ENCODE data around the gene MAEL.

MAEL gene

DNA sequence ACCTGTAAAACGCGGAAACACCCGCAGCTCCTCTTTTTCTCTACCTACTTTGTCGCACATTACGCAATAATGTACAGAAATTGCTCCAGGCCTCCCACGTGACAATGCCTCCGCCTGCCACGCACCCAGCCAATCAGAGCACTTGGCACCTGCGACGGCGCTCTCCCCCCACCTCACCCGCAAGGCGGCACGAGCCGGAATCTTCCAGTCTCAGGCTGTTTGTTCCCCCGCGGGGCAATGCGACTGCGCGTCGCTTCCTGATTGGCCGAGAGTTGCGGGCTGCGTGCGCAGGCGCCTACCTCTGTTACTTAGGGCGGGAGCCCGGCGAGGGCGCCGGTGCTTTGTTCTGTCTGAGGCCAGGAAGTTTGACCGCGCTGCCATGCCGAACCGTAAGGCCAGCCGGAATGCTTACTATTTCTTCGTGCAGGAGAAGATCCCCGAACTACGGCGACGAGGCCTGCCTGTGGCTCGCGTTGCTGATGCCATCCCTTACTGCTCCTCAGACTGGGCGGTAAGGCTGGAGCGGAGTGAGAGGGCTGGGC, at the start of gene MAEL:
Gene MAEL (plus strand): TSS at position 307 of the 542 bp plus-strand sequence. CDS start 73 bp downstream, at position 380.
- no peak for DNase-seq (ENCODE audit: low spot score)

GRCh38 chr1:166939741-166940375, 49.2 kb upstream of the MAEL start:
- no peak for DNase-seq (ENCODE audit: low spot score)

DNA sequence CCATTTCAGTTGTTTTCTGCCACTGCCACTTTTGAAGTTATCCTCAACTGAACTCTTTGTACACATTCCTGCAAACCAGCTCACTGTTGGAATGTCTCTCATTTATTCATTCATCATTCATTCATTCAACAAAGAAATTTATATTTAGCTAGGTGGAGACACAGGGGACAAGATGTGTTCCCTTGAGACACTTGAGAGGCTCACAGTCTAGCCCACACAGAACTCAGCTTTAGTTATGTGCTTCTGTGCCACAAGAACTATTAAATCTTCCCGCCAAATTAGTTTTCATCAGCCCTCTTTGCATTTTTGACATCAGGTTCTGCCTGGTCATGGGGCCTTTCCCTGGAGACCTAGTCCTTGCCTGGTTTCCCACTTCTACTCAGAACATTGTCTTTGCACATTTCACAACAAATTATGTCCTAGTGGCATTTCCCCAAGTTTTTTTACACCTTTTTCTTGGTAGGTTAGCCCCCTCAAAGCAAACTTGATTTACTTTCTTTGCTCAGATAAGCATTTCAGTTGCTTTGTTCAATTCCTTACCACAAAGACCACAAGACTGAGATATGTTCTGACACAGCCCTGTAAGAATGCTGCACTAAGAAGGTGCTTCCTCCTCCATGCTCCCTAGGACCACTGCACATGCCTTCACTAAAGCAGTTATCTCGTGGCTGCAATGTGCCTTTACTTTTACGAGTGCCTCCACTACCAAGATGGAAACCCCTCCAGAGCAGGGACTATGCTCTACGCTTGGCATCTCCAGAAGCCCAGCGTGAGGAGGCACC, 44.7 kb upstream of the MAEL start:
- DNase-seq (ENCODE audit: low spot score): peak; percentile 32

DNA sequence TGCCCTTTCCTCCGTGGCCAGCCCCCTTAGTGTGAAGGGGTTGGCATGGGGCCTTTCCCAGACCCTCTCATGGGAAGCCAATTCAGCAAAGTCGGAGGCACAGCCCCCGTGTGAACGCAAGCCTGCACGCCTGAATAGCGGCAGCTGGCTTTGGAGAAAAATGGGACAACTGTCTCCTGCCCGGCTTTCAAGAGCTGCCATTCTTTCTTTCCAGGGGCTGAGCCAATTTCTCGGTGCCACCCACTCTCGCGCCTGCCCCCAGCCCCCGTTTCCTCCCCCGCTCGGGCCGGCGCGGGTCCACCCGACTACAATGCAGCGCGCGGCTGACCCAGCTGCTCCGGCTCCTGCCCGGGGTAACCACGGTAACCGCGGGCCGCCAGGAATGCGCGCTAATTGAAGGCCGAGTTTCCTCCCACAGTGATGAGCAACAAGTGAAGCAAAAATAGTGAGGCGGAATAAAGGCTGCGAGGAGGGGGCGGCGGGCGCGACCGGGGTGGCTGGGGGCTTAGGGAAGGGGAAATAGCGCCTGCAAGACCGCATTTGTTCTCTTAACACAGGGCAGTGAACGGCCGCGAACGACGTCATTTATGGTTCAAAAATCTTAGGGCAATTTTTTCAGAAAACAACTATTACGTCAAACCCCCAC, 41.6 kb upstream of the MAEL start:
- peak; percentile 22 for DNase-seq (ENCODE audit: low spot score)

GRCh38 chr1:166948856-166949350, 40.2 kb upstream of the MAEL start:
- no peak for DNase-seq (ENCODE audit: low spot score)

GRCh38 chr1:166950156-166950555, 38.9 kb upstream of the MAEL start:
- DNase-seq (ENCODE audit: low spot score): no peak

GRCh38 chr1:166951050-166951449, 38.0 kb upstream of the MAEL start:
- no peak for DNase-seq (ENCODE audit: low spot score)

DNA sequence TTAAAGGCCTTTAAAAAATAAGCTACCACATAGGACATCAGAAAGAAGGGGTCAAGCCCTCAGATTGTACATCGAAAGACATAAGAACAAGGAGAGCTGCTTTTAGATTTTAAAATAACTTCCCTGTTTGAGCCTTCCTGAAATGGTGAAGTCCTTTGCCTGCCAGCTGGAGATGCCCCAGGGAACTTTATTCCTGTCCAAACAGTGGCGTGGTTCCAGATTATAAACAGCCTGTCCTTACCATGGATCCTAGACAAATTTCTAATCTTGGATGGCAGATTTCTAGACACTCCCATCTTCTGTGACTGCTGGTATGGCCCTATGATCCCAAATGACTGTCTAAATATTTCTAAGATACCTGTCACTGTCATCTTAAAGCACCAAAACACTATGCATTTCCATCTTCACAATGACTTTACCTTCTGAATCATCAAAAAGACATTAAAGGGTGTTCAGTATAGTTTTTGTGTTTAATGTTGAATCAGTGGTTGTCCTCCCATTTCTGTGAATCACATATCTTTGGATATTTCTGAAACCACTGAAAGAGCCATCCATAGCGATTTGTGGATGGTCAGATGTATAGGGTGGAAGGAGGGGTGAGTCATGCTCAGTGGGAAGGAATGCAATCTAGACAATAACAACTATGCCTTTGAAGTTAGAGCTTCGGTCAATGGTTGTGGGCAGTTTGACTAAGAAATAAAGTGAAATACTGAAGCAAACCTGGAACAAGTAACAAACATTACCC, 36.9 kb upstream of the MAEL start:
- peak; percentile 95 for DNase-seq (ENCODE audit: low spot score)

DNA sequence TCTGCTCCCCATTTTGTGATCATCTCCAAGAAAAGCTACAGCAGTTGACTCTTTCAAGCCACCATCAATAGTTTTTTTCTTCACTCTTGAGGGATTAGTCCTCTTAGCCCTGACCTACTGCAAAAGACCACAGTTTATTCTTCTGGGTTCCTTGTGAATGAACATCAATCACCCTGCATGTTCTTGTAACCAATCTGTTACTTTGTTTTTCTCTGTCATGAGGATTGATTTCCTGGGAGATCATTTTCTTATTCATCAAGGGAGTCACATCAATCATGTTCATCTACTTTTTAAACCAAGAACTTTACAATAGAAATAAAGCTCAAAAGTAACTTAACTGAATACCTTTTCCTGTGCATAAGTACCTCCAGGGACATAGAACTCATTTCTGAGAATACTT, 35.6 kb upstream of the MAEL start:
- no peak for DNase-seq (ENCODE audit: low spot score)

DNA sequence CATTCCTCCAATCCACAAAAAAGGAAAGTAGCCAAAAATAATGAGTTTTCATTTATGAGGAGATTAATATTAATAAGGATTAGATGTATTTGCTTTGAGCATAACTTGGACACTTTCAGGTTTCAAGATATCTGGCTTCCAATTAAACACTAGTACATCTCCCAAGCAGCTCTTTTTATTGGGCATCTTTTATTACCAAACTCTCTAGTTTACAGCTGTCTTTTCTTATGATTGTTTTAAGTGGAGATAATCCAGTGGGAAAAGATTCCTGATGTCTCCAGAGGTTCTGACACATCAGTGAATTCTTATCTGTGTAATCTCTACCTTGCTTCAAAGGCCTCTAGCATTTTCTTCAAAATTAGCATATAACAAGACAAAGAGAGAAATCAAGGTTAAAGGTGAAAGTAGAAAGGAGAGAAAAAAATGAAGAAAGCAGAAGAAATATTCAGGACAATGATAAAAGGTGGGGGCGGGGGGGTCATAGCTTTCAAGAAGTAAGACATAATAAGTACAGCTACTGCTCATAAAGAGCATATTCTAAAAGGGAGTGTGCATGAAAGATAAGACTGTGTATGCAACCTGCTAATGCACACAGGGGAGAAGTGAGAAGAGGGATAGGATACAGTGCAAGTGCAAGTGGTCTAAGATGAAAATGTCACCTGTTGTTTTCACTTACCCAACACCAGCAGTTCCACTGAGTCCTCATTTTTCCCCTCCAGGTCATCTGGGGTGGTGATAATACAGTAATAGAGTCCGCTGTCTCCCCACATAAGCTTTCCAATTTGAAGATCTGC, 32.8 kb upstream of the MAEL start:
- no peak for DNase-seq (ENCODE audit: low spot score)

DNA sequence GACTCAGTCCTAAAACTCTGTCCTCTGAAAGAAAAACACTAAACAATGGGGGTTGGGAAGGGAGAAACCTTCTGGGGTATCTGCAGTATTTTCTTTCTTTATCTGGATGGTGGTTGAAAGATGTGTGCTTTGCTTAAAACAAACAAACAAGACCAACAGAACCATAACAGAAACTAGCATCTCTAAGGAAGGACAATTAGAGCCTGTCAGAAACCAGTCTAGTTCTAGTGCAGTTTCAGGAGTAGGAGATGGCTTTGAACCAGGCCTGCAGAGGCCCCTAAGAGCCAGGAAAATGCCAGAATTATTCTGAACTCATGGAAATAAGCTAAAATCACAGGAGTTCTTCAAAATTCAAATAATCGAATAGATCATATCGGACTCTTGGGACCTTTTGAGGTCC, 32.2 kb upstream of the MAEL start:
- DNase-seq (ENCODE audit: low spot score): no peak

GRCh38 chr1:166960858-166961474, 28.1 kb upstream of the MAEL start:
- no peak for DNase-seq (ENCODE audit: low spot score)

- no peak for DNase-seq (ENCODE audit: low spot score)
Observed at GRCh38 chr1:166969074-166969677, 19.9 kb upstream of the MAEL start.

DNA sequence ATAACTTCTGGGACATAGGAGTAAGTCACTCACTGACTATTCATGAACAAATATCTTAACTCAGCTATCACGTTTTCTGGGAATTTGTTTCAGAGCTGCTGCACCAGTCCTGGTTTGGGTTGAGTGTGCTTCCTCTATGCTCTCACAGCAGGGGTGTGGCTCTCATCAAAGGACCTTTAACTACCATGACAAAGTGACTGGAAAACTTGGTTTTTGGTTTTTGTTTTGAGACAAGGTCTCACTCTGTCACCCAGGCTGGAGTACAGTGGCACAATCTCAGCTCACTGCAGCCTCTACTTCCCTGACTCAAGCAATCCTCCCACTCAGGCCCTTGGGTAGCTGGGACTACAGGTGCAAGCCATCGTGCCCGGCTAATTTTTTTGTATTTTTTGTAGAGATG, 17.8 kb upstream of the MAEL start:
- no peak for DNase-seq (ENCODE audit: low spot score)

GRCh38 chr1:166972193-166972592, 16.9 kb upstream of the MAEL start:
- no peak for DNase-seq (ENCODE audit: low spot score)

- no peak for DNase-seq (ENCODE audit: low spot score)
Observed at GRCh38 chr1:166972826-166973225, 16.3 kb upstream of the MAEL start.

DNA sequence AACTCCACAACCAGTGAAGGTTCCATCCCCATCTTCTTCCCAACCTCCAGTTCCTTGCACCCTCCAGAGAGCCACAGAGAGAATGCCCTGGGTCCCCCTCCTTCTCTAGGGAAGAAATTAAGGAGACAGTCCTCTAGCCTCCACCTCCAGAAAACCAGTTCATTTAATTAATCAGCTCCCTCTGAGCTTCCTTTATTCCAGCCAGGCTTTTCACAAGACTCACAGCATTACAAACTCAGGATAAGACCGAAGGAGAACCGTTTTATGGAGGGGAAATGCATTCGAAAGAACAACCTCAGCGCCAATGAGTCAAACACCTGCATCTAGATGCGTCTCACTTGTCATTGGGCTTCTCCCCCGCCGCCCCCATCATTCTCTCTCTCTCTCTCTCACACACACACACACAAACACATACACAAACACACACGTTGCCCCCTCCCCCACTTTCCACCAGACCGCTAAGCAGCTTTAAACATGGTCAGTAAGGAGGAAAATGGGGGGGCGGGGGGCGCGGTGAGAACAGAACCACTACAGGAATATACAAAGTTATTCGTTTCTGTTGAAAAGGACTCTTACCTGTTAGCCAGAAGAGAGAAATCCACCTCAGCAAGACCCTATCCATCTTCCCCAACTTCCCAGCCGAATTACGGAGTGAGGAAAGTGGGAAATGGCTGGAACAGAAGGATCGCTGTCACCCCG, 14.3 kb upstream of the MAEL start:
- peak; percentile 9 for DNase-seq (ENCODE audit: low spot score)

DNA sequence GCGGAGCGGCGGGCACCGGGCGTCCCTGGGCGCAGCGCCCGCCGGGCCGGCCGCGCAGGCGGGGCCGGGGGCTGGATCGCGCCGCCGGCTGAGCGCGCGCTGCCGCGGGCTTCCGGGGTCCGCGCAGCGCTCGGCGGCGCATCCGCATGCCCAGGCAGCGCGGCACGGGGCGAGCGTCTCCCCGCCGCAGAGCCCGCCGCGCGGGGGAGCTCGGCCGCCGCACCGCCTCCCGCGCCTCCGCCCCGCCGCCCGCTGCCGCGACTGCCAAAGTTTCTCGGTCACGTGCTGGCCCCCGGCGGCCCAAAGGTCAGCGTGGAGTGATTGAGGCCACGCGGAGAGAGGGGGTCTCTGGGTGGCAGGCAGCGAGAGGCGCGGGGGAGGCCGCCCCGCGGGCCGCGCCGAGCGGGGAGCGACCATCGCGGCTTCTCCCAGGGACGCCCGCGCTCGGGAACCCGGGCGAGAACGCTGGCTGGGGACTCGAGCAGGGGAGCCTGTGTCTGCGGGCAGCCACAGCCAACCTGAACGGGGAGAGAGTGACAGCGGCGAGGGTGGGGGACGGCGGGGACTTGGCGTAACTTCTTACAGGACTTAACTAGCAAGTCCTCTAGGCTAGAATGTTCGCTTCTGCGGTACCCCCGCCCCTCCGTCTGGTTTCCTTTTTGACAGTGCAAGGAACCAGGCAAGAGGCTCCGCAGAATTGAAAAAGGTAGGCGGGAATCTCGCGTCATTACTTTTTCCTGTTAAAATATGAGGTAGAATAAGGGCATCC, 13.5 kb upstream of the MAEL start, which contains the start of gene ILDR2:
Gene ILDR2 (minus strand): TSS at position 180 of the 769 bp plus-strand sequence. CDS start 272 bp downstream, outside the sequence.
- peak; percentile 42 for DNase-seq (ENCODE audit: low spot score)

DNA sequence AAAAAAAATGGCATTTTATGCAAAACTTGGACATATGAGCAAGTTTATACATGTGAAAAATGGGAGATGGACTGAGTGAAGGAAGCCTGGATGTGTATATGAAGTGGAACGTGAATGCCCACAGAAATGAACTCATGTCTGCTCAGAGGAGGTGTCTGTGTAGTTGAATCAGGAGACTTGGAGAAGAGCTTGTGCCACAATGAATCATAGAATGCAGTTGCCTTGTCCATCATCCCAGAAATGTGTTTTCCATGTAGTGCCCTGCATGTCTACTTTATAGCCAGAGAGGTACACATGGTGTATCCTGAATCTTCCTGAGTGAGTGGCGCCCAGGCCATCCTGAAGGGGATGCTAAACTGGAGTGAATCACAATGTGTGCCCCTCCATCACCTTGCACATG, 11.1 kb upstream of the MAEL start:
- no peak for DNase-seq (ENCODE audit: low spot score)

Data from SW480 (cell line).